ENCODE measurements around the gene STK32A. TPM values are rescaled to one million over a fixed set of nuclear protein-coding genes. Genes with fewer than 3 reads are reported as not detected.

STK32A gene
- total RNA-seq, 1 experiment from 2014 or later, result 1.2 TPM

DNA sequence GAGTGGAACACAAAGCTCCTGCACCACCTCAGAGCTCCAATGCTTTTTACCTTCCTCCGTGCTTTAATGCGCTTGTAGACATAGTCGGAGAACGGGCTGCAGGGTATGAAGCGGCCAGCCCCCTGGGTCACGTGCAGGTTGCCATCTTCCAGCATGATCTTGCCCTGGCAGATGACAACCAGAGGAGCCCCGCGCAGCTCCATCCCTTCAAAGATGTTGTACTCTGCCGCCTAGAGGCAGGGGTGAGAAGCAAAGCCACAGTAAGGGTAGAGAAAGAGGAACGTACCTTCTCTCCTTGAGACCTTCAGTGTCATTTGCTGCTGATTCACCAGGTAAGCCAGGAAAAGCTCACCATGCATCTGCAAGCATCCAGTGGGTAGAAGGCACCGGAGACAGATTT, 162.8 kb downstream of the STK32A start:
- DNase-seq (ENCODE audit: low read depth, low spot score) (no peak), ATAC-seq (peak; percentile 70)
- Histone ChIP-seq H3K79me2 (ENCODE audit: insufficient read depth, low read length) (no peaks in the 10 kb centered on the region), H3K36me3 (ENCODE audit: control insufficient read depth in 1 of 2, insufficient read depth in 2 of 2, low read length in 2 of 2) (no peaks in the 10 kb centered on the region), H3K4me1 (ENCODE audit: control insufficient read depth in 1 of 2, insufficient read depth in 2 of 2, low read length in 2 of 2) (no peaks in the 10 kb centered on the region), H3K27ac (ENCODE audit: low read depth, low read length) (no peak overlapping the region), H3K9me3 (ENCODE audit: control insufficient read depth in 1 of 2, insufficient read depth in 1 of 2, low read depth in 1 of 2, low read length in 2 of 2) (no peaks in the 10 kb centered on the region), H2AFZ (ENCODE audit: low read depth, low read length, poor library complexity, severe bottlenecking) (no peak overlapping the region), H3K4me2 (ENCODE audit: low read length) (no peak overlapping the region), H3K27me3 (ENCODE audit: insufficient read depth, low read length) (no peaks in the 10 kb centered on the region), H3K4me3 (replicated peaks in 1 of 2; ENCODE audit: low read depth in 1 of 2, low read length in 2 of 2) (no peak overlapping the region), H4K20me1 (ENCODE audit: insufficient read depth) (no peaks in the 10 kb centered on the region), H3K9ac (ENCODE audit: low read length) (no peak overlapping the region), H3K9me2 (ENCODE audit: insufficient read depth) (no peaks in the 10 kb centered on the region)
- intact Hi-C loops (cut with micrococcal nuclease), result no loop called here
- CTCF ChIA-PET, result interaction anchor here (1.1 to 1.6 kb wide), 2 partner anchors 29 to 174 kb away, joined by 4 to 5 read pairs; no protein-coding TSS in a partner anchor
- POLR2A ChIA-PET, result no interaction called here
- RAD21 ChIA-PET (ENCODE audit: low non-redundant PET in 1 of 2, low total read pairs in 2 of 2, uncharacterized antibody in 2 of 2, unreplicated experiment in 2 of 2), result no interaction called here
- no TSS peak for BruUV-seq (replicated peaks)
- TF ChIP-seq EZH2 (IDR thresholded peaks at IDR 0.05), result no peak
- TF ChIP-seq, protein P1, sequence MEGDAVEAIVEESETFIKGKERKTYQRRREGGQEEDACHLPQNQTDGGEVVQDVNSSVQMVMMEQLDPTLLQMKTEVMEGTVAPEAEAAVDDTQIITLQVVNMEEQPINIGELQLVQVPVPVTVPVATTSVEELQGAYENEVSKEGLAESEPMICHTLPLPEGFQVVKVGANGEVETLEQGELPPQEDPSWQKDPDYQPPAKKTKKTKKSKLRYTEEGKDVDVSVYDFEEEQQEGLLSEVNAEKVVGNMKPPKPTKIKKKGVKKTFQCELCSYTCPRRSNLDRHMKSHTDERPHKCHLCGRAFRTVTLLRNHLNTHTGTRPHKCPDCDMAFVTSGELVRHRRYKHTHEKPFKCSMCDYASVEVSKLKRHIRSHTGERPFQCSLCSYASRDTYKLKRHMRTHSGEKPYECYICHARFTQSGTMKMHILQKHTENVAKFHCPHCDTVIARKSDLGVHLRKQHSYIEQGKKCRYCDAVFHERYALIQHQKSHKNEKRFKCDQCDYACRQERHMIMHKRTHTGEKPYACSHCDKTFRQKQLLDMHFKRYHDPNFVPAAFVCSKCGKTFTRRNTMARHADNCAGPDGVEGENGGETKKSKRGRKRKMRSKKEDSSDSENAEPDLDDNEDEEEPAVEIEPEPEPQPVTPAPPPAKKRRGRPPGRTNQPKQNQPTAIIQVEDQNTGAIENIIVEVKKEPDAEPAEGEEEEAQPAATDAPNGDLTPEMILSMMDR (IDR thresholded peaks at IDR 0.05 in 2 of 3, conservative IDR thresholded peaks at IDR 0.05 in 1 of 3; ENCODE audit: borderline replicate concordance in 1 of 3, insufficient read depth in 1 of 3, low read depth in 2 of 3, low read length in 2 of 3), result peak in 2 of 3 experiments; percentile 31 to 40; a peak in 4 of 6 replicates

DNA sequence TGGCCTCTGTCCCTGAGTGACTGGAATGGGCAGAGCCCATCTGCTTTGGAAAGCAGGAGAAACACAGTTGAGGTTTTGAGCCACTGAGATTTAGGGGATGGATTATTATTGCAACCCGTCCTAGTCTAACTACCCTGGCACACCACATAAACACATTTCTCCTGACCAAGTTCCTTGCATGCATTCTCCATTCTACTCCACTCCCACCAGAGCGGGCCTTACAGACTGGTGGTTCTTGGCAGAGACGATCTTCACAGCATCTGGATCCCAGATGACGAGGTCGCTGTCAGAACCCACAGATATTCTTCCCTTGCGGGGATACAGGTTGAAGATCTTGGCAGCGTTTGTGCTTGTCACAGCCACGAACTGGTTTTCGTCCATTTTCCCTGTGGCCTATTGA, 164.0 kb downstream of the STK32A start:
- CTCF ChIA-PET, result no interaction called here
- intact Hi-C loops (cut with micrococcal nuclease), result no loop called here
- no peaks in the 10 kb centered on the region for H4K20me1 ChIP-seq (ENCODE audit: insufficient read depth)
- ATAC-seq (no peak), DNase-seq (ENCODE audit: low read depth, low spot score) (no peak)
- no TSS peak for BruUV-seq (replicated peaks)
- POLR2A ChIA-PET, result no interaction called here
- H3K9ac ChIP-seq (ENCODE audit: low read length), result no peak overlapping the region
- RAD21 ChIA-PET (ENCODE audit: low non-redundant PET in 1 of 2, low total read pairs in 2 of 2, uncharacterized antibody in 2 of 2, unreplicated experiment in 2 of 2), result no interaction called here
- no peaks in the 10 kb centered on the region for H3K27me3 ChIP-seq (ENCODE audit: insufficient read depth, low read length)
- no peak overlapping the region for H3K27ac ChIP-seq (ENCODE audit: low read depth, low read length)
- H3K79me2 ChIP-seq (ENCODE audit: insufficient read depth, low read length), result no peaks in the 10 kb centered on the region
- no peak overlapping the region for H2AFZ ChIP-seq (ENCODE audit: low read depth, low read length, poor library complexity, severe bottlenecking)
- peaks cover 3 to 10% of the 10 kb centered on the region in 2 experiments; a peak in 3 of 4 replicates for H3K4me1 ChIP-seq (ENCODE audit: control insufficient read depth in 1 of 2, insufficient read depth in 2 of 2, low read length in 2 of 2)
- H3K9me2 ChIP-seq (ENCODE audit: insufficient read depth), result no peaks in the 10 kb centered on the region
- H3K4me3 ChIP-seq (replicated peaks in 1 of 2; ENCODE audit: low read depth in 1 of 2, low read length in 2 of 2), result no peak overlapping the region
- no peak overlapping the region for H3K4me2 ChIP-seq (ENCODE audit: low read length)
- H3K36me3 ChIP-seq (ENCODE audit: control insufficient read depth in 1 of 2, insufficient read depth in 2 of 2, low read length in 2 of 2), result no peaks in the 10 kb centered on the region
- H3K9me3 ChIP-seq (ENCODE audit: control insufficient read depth in 1 of 2, insufficient read depth in 1 of 2, low read depth in 1 of 2, low read length in 2 of 2), result no peaks in the 10 kb centered on the region
- TF ChIP-seq, protein P2, sequence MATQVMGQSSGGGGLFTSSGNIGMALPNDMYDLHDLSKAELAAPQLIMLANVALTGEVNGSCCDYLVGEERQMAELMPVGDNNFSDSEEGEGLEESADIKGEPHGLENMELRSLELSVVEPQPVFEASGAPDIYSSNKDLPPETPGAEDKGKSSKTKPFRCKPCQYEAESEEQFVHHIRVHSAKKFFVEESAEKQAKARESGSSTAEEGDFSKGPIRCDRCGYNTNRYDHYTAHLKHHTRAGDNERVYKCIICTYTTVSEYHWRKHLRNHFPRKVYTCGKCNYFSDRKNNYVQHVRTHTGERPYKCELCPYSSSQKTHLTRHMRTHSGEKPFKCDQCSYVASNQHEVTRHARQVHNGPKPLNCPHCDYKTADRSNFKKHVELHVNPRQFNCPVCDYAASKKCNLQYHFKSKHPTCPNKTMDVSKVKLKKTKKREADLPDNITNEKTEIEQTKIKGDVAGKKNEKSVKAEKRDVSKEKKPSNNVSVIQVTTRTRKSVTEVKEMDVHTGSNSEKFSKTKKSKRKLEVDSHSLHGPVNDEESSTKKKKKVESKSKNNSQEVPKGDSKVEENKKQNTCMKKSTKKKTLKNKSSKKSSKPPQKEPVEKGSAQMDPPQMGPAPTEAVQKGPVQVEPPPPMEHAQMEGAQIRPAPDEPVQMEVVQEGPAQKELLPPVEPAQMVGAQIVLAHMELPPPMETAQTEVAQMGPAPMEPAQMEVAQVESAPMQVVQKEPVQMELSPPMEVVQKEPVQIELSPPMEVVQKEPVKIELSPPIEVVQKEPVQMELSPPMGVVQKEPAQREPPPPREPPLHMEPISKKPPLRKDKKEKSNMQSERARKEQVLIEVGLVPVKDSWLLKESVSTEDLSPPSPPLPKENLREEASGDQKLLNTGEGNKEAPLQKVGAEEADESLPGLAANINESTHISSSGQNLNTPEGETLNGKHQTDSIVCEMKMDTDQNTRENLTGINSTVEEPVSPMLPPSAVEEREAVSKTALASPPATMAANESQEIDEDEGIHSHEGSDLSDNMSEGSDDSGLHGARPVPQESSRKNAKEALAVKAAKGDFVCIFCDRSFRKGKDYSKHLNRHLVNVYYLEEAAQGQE (IDR thresholded peaks at IDR 0.05; ENCODE audit: low read depth), result no peak
- TF ChIP-seq YY1 (IDR thresholded peaks at IDR 0.05; ENCODE audit: extremely low read depth, insufficient replicate concordance, low read depth, low read length) (no peak), SIN3A (IDR thresholded peaks at IDR 0.05; ENCODE audit: low read depth) (no peak), ZFX (IDR thresholded peaks at IDR 0.05) (no peak), FOSL1 (IDR thresholded peaks at IDR 0.05; ENCODE audit: low read depth) (no peak)
